IMR-90 (cell line): ENCODE results near the gene RNF14. TPM values are rescaled to one million over a fixed set of nuclear protein-coding genes. Genes with fewer than 3 reads are reported as not detected.

ENCODE experiments used
- ATAC-seq: fragments of 200-7000 bp; cut with Tn5 transposase; 2 replicates; pipeline ENCODE4 v1.9.1; 2020; ENCODE audit warnings: low read depth, mild to moderate bottlenecking, moderate library complexity
- BruUV-seq: library from RNA; stranded (reverse); fragments of 400-500 nt; replicated peaks from 2 replicates; lab custom pipeline; 2021; lab: Mats Ljungman, UMichigan
- CTCF ChIA-PET: fragments of 300-600 bp; formaldehyde crosslinking; extraction: SDS; loops from one replicate; lab custom pipeline; 2021; ENCODE audit warnings: antibody characterized with exemption; lab: Yijun Ruan, JAX
- POLR2A ChIA-PET: fragments of 300-600 bp; sonication (Branson Sonifier 250); formaldehyde crosslinking; loops from one replicate; lab custom pipeline; 2022; ENCODE audit warnings: antibody characterized with exemption; ENCODE audit not compliant: unreplicated experiment; lab: Charles Lee
- DNase-seq: peaks from one replicate; pipeline ENCODE4 v3.0.0; 2013
- H2AFZ ChIP-seq: replicated peaks from 2 replicates; pipeline ENCODE3; 2013; ENCODE audit warnings: low read length, mild to moderate bottlenecking; ENCODE audit not compliant: poor library complexity
- H2AK5ac ChIP-seq: 2 replicates; pipeline ENCODE4 v1.6.1; 2013; ENCODE audit warnings: low read depth, low read length, inconsistent platforms
- H2AK9ac ChIP-seq: replicated peaks from 2 replicates; pipeline ENCODE3; 2013; ENCODE audit warnings: mild to moderate bottlenecking, low read depth, low read length, moderate library complexity; ENCODE audit not compliant: poor library complexity
- H2BK120ac ChIP-seq: 2 replicates; pipeline ENCODE4 v1.6.1; 2013; ENCODE audit warnings: low read depth, low read length, inconsistent platforms
- H2BK15ac ChIP-seq: 3 replicates; pipeline ENCODE4 v1.6.1; 2013; ENCODE audit warnings: low read depth, low read length, inconsistent platforms
- H2BK20ac ChIP-seq: 2 replicates; pipeline ENCODE4 v1.6.1; 2013; ENCODE audit warnings: low read depth, mild to moderate bottlenecking, inconsistent platforms, low read length, moderate library complexity
- H2BK5ac ChIP-seq: 2 replicates; pipeline ENCODE4 v1.6.1; 2013; ENCODE audit warnings: mild to moderate bottlenecking, low read depth, low read length, inconsistent platforms; ENCODE audit not compliant: poor library complexity, severe bottlenecking
- H3K14ac ChIP-seq: replicated peaks from 2 replicates; pipeline ENCODE4 v1.6.1; 2013; ENCODE audit warnings: low read depth, low read length, inconsistent platforms
- H3K18ac ChIP-seq: 2 replicates; pipeline ENCODE4 v1.6.1; 2013; ENCODE audit warnings: low read depth, low read length, control low read depth
- H3K23ac ChIP-seq: 2 replicates; pipeline ENCODE4 v1.6.1; 2013; ENCODE audit warnings: low read depth, low read length, inconsistent platforms
- H3K27ac ChIP-seq: 2 replicates; pipeline ENCODE4 v1.5.1; 2013; ENCODE audit warnings: mild to moderate bottlenecking, control low read depth, low read length; ENCODE audit not compliant: insufficient read depth
- H3K27me3 ChIP-seq: 2 replicates; pipeline ENCODE4 v1.6.1; 2013; ENCODE audit warnings: low read length; ENCODE audit not compliant: control insufficient read depth, insufficient read depth
- H3K36me3 ChIP-seq: 2 replicates; pipeline ENCODE4 v1.6.1; 2013; ENCODE audit warnings: low read length, mixed read lengths; ENCODE audit not compliant: control insufficient read depth, insufficient read depth
- H3K4ac ChIP-seq: 2 replicates; pipeline ENCODE4 v1.6.1; 2013; ENCODE audit warnings: low read depth, low read length, inconsistent platforms
- H3K4me1 ChIP-seq: 2 replicates; pipeline ENCODE4 v1.6.1; 2013; ENCODE audit warnings: low read length, mixed read lengths; ENCODE audit not compliant: control insufficient read depth, insufficient read depth
- H3K4me2 ChIP-seq: 2 replicates; pipeline ENCODE4 v1.6.1; 2013; ENCODE audit warnings: low read depth, mild to moderate bottlenecking, control low read depth, low read length, moderate library complexity
- H3K4me3 ChIP-seq: 2 replicates; pipeline ENCODE4 v1.5.1; 2013; ENCODE audit warnings: low read depth, mild to moderate bottlenecking, control low read depth, low read length, moderate library complexity; ENCODE audit not compliant: insufficient read depth
- H3K56ac ChIP-seq: 2 replicates; pipeline ENCODE4 v1.6.1; 2013; ENCODE audit warnings: low read length, inconsistent platforms; ENCODE audit not compliant: insufficient read depth; ENCODE audit errors: extremely low read depth
- H3K79me1 ChIP-seq, 2 experiments: 2 replicates each; pipeline ENCODE4 v1.6.1; 2013; ENCODE audit warnings: low read length in 2 of 2, inconsistent platforms in 1 of 2, low read depth in 1 of 2
- H3K9ac ChIP-seq: 2 replicates; pipeline ENCODE4 v1.6.1; 2013; ENCODE audit warnings: low read depth, low read length, control low read depth
- H3K9me1 ChIP-seq: 2 replicates; pipeline ENCODE4 v1.6.1; 2013; ENCODE audit warnings: low read length, inconsistent platforms; ENCODE audit not compliant: insufficient read depth
- H3K9me3 ChIP-seq: 2 replicates; pipeline ENCODE4 v1.6.1; 2013; ENCODE audit warnings: low read length; ENCODE audit not compliant: control insufficient read depth, insufficient read depth
- H4K20me1 ChIP-seq: 2 replicates; pipeline ENCODE4 v1.6.1; 2013; ENCODE audit warnings: low read length, inconsistent platforms; ENCODE audit not compliant: insufficient read depth
- H4K5ac ChIP-seq: 2 replicates; pipeline ENCODE4 v1.6.1; 2013; ENCODE audit warnings: mild to moderate bottlenecking, low read depth, low read length, control low read depth
- H4K8ac ChIP-seq, 2 experiments: 2 replicates each; pipeline ENCODE4 v1.6.1; 2013; ENCODE audit warnings: low read depth in 2 of 2, low read length in 2 of 2, control low read depth in 1 of 2, inconsistent platforms in 1 of 2
- H4K91ac ChIP-seq: 2 replicates; pipeline ENCODE4 v1.6.1; 2013; ENCODE audit warnings: low read depth, low read length, inconsistent platforms; ENCODE audit not compliant: insufficient read depth
- BHLHE40 ChIP-seq: fragments of 150-350 bp; IDR thresholded peaks from 2 replicates; pipeline ENCODE4 v1.6.1; 2016; ENCODE audit warnings: mild to moderate bottlenecking, low read depth, low read length
- CEBPB ChIP-seq: IDR thresholded peaks from 2 replicates; pipeline ENCODE4 v1.6.1; 2012; ENCODE audit warnings: low read depth, low read length, improper control_type of control experiment
- CHD1 ChIP-seq: IDR thresholded peaks from 2 replicates; pipeline ENCODE4 v1.6.1; 2012; ENCODE audit warnings: low read depth, low read length, improper control_type of control experiment
- FOS ChIP-seq: fragments of 150-350 bp; IDR thresholded peaks from 2 replicates; pipeline ENCODE4 v1.6.1; 2016; ENCODE audit warnings: low read depth, low read length
- MAFK ChIP-seq: IDR thresholded peaks from 2 replicates; pipeline ENCODE4 v1.6.1; 2012; ENCODE audit warnings: low read depth, low read length, improper control_type of control experiment
- MAZ ChIP-seq: IDR thresholded peaks from 2 replicates; pipeline ENCODE4 v1.6.1; 2012; ENCODE audit warnings: low read depth, mild to moderate bottlenecking, low read length, improper control_type of control experiment, moderate library complexity, borderline replicate concordance
- MXI1 ChIP-seq: IDR thresholded peaks from 2 replicates; pipeline ENCODE4 v1.6.1; 2012; ENCODE audit warnings: low read depth, mild to moderate bottlenecking, low read length, moderate library complexity, borderline replicate concordance
- NFE2L2 ChIP-seq: fragments of 150-350 bp; IDR thresholded peaks from 2 replicates; pipeline ENCODE4 v1.6.1; 2016; ENCODE audit warnings: low read depth, mild to moderate bottlenecking, low read length
- POLR2A ChIP-seq: IDR thresholded peaks from 2 replicates; pipeline ENCODE4 v1.6.1; 2012; ENCODE audit warnings: mild to moderate bottlenecking, low read depth, low read length
- RAD21 ChIP-seq: IDR thresholded peaks from 2 replicates; pipeline ENCODE4 v1.6.1; 2012; ENCODE audit warnings: low read length, improper control_type of control experiment
- RCOR1 ChIP-seq: IDR thresholded peaks from 2 replicates; pipeline ENCODE4 v1.6.1; 2012; ENCODE audit warnings: mild to moderate bottlenecking, low read length, improper control_type of control experiment; ENCODE audit not compliant: insufficient replicate concordance
- RFX5 ChIP-seq: IDR thresholded peaks from 2 replicates; pipeline ENCODE4 v1.8.0; 2012; ENCODE audit warnings: low read depth, mild to moderate bottlenecking, low read length, moderate library complexity
- SMC3 ChIP-seq: fragments of 150-350 bp; IDR thresholded peaks from 2 replicates; pipeline ENCODE4 v1.6.1; 2016; ENCODE audit warnings: low read depth, mild to moderate bottlenecking, antibody characterized with exemption, low read length, moderate library complexity
- WGBS, 2 experiments: methylation state at CpG; one replicate each; pipeline versions ENCODE4 v1.1.5 to v1.1.7; 2013; ENCODE audit warnings: missing lambda C conversion rate in 2 of 2; ENCODE audit not compliant: insufficient read length in 1 of 2; ENCODE audit errors: extremely low coverage in 2 of 2; 5-methylcytosine and 5-hydroxymethylcytosine counted together
- dilution Hi-C: fragments of 300-500 bp; cut with HindIII; formaldehyde crosslinking; loops from one replicate; pipeline ENCODE4 v1.14.3; 2018; ENCODE audit warnings: low sequenced_read_pairs; ENCODE audit not compliant: unreplicated experiment
- in situ Hi-C: fragments of 300-500 bp; cut with MboI; formaldehyde crosslinking; loops from 3 replicates; pipeline ENCODE4 v1.14.3; 2019; ENCODE audit warnings: low sequenced_read_pairs, inconsistent platforms, mixed read lengths
- intact Hi-C: fragments of 100-400 bp; cut with micrococcal nuclease; formaldehyde crosslinking; loops from 2 replicates; pipeline ENCODE4 v1.10.0; 2022
- polyA plus RNA-seq, 3 experiments: library from polyadenylated mRNA; depleted of rRNA; stranded (reverse); fragments of >200 nt; gene quantifications; 2 replicates each; pipeline ENCODE4 v1.2.3, GENCODE V29; 2012; ENCODE audit warnings: low replicate concordance in 1 of 3
- total RNA-seq: library from RNA; depleted of rRNA; stranded (reverse); fragments of >200 nt; gene quantifications from 2 replicates; pipeline ENCODE4 v1.2.3, GENCODE V29; 2012
- TF ChIP-seq, protein P1 (sequence below): fragments of 150-350 bp; IDR thresholded peaks from 2 replicates; pipeline ENCODE4 v1.6.1; 2017; ENCODE audit warnings: mild to moderate bottlenecking, antibody characterized with exemption, low read length, low read depth
- TF ChIP-seq, protein P2 (sequence below): conservative IDR thresholded peaks from 2 replicates; pipeline ENCODE4 v1.5.1; 2012; ENCODE audit warnings: mild to moderate bottlenecking, low read depth, low read length, improper control_type of control experiment
- TF ChIP-seq, protein P3 (sequence below): fragments of 150-350 bp; IDR thresholded peaks from 2 replicates; pipeline ENCODE4 v1.6.1; 2016; ENCODE audit warnings: low read depth, mild to moderate bottlenecking, low read length, moderate library complexity, borderline replicate concordance

Gene RNF14
- total and polyA plus RNA-seq, 2 of the 4 experiments (the other 2 are of a cell fraction): 36.1 to 106 TPM

DNA sequence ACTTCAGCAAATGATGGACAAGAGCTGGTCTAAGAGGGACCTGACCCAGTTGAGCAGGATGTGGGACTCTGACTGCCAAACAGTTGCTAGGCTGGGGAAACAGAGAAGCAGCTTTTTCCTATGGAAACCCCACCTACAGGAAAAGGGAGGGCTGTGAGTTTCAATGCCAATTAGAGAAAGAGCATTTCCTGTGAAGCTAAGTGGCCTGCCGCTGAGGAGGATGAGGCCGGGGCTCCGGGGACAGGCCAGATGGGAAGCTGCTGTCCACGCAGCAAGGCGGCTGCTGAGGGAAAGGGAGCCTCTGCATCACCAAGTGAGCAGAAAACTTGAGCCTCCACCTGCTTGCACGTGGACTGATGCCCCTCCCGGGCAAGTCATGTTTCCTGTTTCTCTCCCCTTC lies 10.8 kb upstream of the RNF14 start, which contains the start of gene PCDH12:
PCDH12 (minus strand) TSS at position 90 of the 400 bp plus-strand sequence. CDS start 351 bp downstream, outside the sequence.
- no peak within 1 kb of the TSS for H2BK15ac ChIP-seq
- in situ Hi-C loops: loop anchor here (5.0 kb wide), 2 partner anchors 81 to 266 kb away; partner anchors contain the start of gene PCDH1

More for the DNA sequence above, 10.8 kb upstream of the RNF14 start, which contains the start of gene PCDH12:
- H2AFZ ChIP-seq: peak within 1 kb of the TSS; percentile 26
- intact Hi-C loops: no loop called here
- no peak within 1 kb of the TSS for H3K9ac ChIP-seq
- H2BK120ac ChIP-seq: no peak within 1 kb of the TSS
- peak within 1 kb of the TSS; percentile 25; the same call in 1 of the 2 replicates for H3K23ac ChIP-seq
- 17% methylated on average over 7 of the region's 7 CpGs; no CpG with 5 or more reads in 1 of the 2 experiments for WGBS, 2 experiments
- no peak for ATAC-seq
- H4K91ac ChIP-seq: no peak within 1 kb of the TSS
- DNase-seq: peak; percentile 7
- H3K9me1 ChIP-seq: no peaks in the 10 kb centered on the region
- no peak within 1 kb of the TSS for H3K18ac ChIP-seq
- peaks cover 17% of the 10 kb centered on the region for H3K27me3 ChIP-seq
- no peaks in the 10 kb centered on the region for H3K36me3 ChIP-seq
- no peak within 1 kb of the TSS for H4K5ac ChIP-seq
- no peaks in the 10 kb centered on the region; the same call in 1 of the 2 replicates for H4K20me1 ChIP-seq
- ChIA-PET POLR2A (no interaction called here), CTCF (interaction anchor here (0.6 to 1.5 kb wide), 4 partner anchors 34 to 293 kb away, joined by 3 read pairs; partner anchors contain the start of gene DELE1)
- no peak within 1 kb of the TSS for H3K14ac ChIP-seq
- TF ChIP-seq POLR2A (no peak), RFX5 (no peak), BHLHE40 (no peak), CEBPB (no peak), MAFK (no peak), NFE2L2 (no peak), SMC3 (no peak), CHD1 (no peak), FOS (no peak), MXI1 (no peak), RCOR1 (no peak), MAZ (no peak), RAD21 (no peak)
- TF ChIP-seq, protein P1, sequence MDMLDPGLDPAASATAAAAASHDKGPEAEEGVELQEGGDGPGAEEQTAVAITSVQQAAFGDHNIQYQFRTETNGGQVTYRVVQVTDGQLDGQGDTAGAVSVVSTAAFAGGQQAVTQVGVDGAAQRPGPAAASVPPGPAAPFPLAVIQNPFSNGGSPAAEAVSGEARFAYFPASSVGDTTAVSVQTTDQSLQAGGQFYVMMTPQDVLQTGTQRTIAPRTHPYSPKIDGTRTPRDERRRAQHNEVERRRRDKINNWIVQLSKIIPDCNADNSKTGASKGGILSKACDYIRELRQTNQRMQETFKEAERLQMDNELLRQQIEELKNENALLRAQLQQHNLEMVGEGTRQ: no peak
- TF ChIP-seq, protein P2, sequence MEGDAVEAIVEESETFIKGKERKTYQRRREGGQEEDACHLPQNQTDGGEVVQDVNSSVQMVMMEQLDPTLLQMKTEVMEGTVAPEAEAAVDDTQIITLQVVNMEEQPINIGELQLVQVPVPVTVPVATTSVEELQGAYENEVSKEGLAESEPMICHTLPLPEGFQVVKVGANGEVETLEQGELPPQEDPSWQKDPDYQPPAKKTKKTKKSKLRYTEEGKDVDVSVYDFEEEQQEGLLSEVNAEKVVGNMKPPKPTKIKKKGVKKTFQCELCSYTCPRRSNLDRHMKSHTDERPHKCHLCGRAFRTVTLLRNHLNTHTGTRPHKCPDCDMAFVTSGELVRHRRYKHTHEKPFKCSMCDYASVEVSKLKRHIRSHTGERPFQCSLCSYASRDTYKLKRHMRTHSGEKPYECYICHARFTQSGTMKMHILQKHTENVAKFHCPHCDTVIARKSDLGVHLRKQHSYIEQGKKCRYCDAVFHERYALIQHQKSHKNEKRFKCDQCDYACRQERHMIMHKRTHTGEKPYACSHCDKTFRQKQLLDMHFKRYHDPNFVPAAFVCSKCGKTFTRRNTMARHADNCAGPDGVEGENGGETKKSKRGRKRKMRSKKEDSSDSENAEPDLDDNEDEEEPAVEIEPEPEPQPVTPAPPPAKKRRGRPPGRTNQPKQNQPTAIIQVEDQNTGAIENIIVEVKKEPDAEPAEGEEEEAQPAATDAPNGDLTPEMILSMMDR: no peak
- TF ChIP-seq, protein P3, sequence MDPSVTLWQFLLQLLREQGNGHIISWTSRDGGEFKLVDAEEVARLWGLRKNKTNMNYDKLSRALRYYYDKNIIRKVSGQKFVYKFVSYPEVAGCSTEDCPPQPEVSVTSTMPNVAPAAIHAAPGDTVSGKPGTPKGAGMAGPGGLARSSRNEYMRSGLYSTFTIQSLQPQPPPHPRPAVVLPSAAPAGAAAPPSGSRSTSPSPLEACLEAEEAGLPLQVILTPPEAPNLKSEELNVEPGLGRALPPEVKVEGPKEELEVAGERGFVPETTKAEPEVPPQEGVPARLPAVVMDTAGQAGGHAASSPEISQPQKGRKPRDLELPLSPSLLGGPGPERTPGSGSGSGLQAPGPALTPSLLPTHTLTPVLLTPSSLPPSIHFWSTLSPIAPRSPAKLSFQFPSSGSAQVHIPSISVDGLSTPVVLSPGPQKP: no peak
- H3K4ac ChIP-seq: no peak within 1 kb of the TSS
- no peak within 1 kb of the TSS for H2AK5ac ChIP-seq
- no peak within 1 kb of the TSS for H3K4me3 ChIP-seq
- H3K56ac ChIP-seq: no peak within 1 kb of the TSS
- BruUV-seq: no TSS peak
- no peak within 1 kb of the TSS for H2AK9ac ChIP-seq
- no peaks in the 10 kb centered on the region for H3K9me3 ChIP-seq
- H3K27ac ChIP-seq: no peak within 1 kb of the TSS
- dilution Hi-C loops: no loop called here
- H4K8ac ChIP-seq: no peak within 1 kb of the TSS
- H3K79me1 ChIP-seq: no peaks in the 10 kb centered on the region
- no peak within 1 kb of the TSS for H3K4me2 ChIP-seq
- no peak within 1 kb of the TSS for H2BK5ac ChIP-seq
- no peaks in the 10 kb centered on the region for H3K4me1 ChIP-seq
- H2BK20ac ChIP-seq: no peak within 1 kb of the TSS
